LNCAP (cell line): ENCODE results near the gene DPEP3.

Experiments used
- TF ChIP-seq, protein P1 (sequence below): fragments of 450-650 bp; IDR thresholded peaks from 2 replicates; pipeline ENCODE4 v1.5.1; 2017; ENCODE audit warnings: mild to moderate bottlenecking

DPEP3 gene

DNA sequence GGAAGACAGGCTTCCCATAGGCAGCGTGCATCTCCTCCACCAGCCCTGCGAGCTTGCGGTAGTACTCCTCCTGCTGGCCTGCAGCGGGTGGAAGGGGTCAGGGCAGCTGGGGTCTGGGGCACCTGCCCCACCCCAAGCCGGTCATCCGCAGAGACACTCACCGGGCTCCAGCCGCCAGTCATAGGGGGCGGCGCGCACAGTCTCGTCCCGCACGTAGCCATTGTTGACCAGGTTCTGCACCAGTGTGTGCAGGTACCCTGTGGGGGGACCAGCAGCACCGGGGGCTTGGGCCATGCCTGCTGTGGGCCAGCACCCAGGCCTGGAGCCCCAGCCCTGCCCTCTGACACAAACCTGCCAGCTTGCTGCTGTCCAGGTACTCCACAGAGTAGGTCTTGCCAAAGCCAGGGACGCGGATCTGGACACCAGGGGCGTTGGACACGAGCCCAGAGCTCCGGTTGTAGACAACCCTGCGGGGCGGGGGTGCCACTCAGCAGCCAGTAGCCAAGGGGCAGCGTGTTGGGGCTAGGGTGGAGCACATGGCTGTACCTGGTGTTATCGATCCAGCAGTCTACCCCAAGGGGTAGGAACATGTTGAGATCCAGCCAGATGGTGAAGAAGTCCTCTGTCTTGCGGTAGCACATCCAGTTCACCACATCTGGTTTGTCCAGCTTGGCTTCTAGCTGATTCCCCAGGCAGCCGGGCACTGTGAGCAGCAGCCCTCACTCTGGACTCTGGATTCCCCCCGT lies 37.6 kb downstream of the DPEP3 start:
- TF ChIP-seq, protein P1, sequence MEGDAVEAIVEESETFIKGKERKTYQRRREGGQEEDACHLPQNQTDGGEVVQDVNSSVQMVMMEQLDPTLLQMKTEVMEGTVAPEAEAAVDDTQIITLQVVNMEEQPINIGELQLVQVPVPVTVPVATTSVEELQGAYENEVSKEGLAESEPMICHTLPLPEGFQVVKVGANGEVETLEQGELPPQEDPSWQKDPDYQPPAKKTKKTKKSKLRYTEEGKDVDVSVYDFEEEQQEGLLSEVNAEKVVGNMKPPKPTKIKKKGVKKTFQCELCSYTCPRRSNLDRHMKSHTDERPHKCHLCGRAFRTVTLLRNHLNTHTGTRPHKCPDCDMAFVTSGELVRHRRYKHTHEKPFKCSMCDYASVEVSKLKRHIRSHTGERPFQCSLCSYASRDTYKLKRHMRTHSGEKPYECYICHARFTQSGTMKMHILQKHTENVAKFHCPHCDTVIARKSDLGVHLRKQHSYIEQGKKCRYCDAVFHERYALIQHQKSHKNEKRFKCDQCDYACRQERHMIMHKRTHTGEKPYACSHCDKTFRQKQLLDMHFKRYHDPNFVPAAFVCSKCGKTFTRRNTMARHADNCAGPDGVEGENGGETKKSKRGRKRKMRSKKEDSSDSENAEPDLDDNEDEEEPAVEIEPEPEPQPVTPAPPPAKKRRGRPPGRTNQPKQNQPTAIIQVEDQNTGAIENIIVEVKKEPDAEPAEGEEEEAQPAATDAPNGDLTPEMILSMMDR = no peak

GRCh38 chr16:67942200-67942509 lies 38.1 kb downstream of the DPEP3 start:
- TF ChIP-seq, protein P1 = peak; percentile 83

DNA sequence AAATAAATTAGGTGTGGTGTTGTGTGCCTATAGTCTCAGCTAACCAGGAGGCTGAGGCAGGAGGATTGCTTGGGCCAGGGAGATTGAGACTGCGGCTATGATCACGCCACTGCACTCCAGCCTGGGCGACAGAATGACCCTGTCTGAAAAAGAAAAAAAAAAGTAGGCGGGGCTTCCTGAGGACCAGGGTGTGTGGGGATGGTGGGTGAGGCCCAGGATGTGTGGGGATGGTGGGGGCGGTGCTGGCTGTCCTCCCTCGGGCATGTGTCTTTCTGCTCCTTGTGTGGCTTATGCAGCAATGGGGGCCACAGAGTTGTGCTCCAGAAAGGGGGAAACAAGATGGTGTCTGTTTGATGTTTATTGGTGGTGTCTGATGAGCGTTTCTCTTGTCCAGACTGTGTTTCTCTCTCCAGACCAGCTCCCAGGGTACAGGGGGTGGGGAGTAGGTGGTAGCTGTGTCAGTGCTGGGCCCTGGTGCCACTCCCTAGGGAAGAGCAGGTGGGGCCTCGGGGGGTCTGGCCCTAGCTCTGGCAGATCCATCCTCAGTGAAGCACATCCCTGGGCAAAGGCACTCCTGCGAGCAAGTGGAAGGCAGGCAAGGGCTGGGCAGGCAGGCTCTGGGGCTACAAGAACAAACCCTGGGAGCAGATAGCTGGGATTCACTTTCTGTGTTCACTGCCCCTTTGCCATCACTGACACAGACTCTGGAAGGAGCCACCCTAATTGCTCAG lies 38.7 kb downstream of the DPEP3 start:
- TF ChIP-seq, protein P1 = no peak

- TF ChIP-seq, protein P1 = no peak
Observed at GRCh38 chr16:67940446-67941089, 39.7 kb downstream of the DPEP3 start.

DNA sequence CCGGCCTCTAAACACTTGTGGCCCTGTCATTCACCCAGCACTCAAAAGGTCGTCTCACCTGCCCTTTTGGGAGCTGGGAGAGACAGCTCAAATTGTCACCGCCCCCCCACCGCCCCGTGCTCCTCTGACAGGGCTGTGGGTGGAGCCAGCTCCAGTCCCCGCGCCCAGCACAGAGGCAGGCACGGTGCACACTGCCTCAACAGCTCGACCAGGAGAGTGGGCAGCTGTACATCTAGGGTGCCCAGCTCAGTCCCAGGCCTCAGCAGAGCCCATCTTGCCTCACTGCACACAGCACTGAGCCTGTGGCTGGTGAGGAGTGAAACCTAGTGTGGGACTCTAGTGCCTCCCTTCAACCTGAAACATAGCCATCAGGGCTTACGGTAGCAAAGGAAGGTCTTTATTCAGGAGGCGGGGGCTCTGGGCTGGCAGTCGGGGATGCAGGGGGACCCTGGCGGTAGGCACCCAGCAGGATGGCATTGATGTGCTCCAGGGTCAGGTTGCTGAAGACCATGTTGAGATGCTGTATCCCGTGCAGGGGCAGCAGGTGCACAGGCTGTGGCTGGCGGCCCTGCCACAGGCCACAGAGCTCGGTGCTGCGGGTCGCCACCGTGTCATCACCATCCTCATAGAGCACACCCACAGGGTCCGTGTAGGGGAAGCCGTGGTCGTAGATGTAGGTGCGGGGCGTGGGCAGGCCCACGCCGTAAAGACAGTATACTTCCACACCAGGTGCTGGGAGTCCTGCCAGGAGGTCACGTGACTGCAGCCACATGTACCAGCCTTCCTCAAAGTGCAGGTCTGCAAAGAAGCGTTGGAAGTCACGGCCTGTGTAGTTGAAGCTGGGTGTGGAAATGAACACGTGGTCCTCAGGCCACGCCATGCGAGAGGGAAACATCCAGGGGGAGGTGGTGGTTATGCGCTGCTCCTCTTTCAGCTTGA lies 40.5 kb downstream of the DPEP3 start:
- TF ChIP-seq, protein P1 = no peak

DNA sequence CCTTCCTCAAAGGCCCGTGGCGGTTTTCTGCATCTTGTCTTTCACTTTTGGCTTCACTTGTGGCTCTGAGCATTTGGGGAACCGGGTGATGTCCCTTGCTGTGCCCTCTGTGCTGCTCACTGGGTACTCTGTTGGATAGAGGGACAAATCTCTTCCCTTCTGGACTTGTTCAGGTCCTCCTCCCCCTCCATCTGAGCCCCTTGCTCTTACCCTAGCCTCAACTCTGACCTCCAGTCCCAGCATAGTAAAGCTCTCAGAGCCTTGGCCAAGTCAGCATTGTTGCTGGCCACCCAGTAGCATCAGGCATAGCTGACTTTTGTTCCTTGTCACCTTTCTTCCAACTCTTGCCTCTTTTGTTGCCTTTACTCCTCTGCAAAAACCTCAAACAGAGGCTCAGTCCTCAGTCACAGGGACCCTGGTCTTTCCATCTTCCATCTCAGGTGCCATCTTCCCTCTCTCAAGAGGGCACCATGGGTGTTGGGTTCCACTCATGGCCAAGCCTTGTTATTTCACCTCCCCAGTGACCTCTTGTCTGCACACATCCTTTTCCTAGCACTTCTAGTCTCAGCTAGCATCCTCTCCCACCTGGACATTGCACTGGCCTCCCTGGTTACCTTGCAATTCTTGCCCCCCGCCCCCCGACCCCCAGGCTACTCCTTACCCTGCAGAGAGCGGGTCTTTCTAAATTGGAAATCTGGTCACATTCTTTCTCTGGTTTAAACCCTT lies 43.3 kb downstream of the DPEP3 start:
- TF ChIP-seq, protein P1 = no peak
